NCI-H460 (cell line): ENCODE results near the gene PHACTR3. TPM values are rescaled to one million over a fixed set of nuclear protein-coding genes. Genes with fewer than 3 reads are reported as not detected.

Experiments used
- DNase-seq: peaks from one replicate; pipeline ENCODE4 v3.0.0-alpha.2; 2016; ENCODE audit warnings: low read depth; ENCODE audit errors: extremely low read depth
- total RNA-seq: library from RNA; depleted of rRNA; stranded (reverse); fragments of >200 nt; shearing (Covaris generic); gene quantifications from 2 replicates; pipeline ENCODE4 v1.2.3, GENCODE V29; 2014

Gene PHACTR3
- total RNA-seq, 1 experiment from 2014 or later = not detected

DNA sequence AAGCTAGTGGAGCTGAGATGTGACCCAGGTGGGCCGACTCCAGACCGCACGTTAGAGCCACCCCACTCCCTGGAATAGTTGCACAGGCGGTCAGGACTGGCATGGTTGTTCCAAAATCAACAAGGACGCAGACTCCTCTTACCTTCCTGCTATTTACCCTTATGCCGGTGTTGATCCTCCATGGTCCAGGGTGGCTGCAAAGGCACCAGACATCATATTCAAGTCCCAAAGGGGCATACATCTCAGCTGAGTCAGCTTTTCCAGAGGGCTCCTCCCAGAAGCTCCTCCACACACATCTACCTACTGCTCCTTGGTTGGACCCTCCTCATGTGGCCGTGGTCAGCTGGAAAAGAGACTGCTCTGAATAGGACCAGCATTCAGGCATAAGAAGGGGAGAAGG lies 216.9 kb downstream of the PHACTR3 start:
- no peak for DNase-seq

- DNase-seq = no peak
Measured at GRCh38 chr20:59821788-59822187, 217.4 kb downstream of the PHACTR3 start.

DNA sequence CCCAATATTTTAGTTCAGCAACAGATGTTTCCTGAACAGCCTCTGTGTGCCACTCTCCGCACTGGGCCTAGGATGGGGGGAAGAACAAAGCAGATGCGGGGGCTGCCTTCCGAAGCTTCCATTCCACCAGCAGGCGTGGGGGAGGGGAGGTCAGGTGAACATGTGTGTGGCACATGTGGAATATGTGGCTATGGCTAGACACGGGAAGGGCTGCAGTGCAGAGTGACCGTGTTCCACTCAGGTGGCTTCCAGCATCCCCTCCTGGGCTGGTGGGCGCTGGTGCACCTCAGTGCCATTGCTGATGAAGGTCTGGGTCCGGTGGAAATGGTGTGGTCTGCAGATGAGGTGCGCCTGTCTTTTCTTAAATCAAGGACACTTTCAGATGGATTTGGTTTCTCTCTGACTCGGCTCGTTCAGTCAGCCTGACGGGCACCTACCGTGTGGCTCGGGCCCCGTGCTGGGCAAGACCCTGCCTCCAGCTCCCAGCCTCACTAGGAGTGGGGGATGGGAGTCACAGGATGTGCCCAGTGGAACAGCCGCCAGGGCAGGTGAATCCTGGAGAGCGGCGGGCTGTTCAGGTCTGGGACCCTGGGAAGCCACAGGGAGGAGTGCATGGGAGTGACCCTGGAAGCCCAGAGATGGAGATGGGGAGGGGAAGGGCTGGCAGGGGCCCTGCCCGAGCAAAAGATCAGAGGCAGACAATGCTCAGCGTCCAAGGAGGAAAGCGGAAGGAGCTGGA lies 218.1 kb downstream of the PHACTR3 start:
- DNase-seq = no peak

DNA sequence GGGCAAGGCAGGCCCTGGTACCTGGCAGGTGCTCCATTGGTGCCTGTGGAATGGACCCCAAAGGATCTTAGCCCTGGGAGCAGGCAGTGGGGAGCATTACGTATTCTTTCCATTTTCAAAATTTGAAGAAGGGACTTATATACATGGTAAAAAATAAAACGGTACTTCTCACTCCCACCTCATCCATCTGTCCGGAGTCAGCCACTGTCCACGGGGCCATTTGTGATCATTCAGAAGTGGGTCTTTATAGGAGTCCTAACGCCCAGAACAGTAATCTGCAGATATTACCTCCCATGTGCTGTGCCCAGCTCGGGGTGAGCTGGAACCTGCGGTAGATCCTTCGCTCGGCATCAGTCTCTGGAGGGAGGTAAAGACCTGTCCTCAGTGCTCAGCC lies 218.7 kb downstream of the PHACTR3 start:
- DNase-seq = no peak

GRCh38 chr20:59823491-59824259 lies 219.3 kb downstream of the PHACTR3 start:
- DNase-seq = no peak

- DNase-seq = no peak
Measured at GRCh38 chr20:59824711-59825562, 220.6 kb downstream of the PHACTR3 start.

- DNase-seq = no peak
Measured at GRCh38 chr20:59825563-59825920, 221.2 kb downstream of the PHACTR3 start.

- DNase-seq = no peak
Measured at GRCh38 chr20:59825944-59826759, 221.8 kb downstream of the PHACTR3 start.

DNA sequence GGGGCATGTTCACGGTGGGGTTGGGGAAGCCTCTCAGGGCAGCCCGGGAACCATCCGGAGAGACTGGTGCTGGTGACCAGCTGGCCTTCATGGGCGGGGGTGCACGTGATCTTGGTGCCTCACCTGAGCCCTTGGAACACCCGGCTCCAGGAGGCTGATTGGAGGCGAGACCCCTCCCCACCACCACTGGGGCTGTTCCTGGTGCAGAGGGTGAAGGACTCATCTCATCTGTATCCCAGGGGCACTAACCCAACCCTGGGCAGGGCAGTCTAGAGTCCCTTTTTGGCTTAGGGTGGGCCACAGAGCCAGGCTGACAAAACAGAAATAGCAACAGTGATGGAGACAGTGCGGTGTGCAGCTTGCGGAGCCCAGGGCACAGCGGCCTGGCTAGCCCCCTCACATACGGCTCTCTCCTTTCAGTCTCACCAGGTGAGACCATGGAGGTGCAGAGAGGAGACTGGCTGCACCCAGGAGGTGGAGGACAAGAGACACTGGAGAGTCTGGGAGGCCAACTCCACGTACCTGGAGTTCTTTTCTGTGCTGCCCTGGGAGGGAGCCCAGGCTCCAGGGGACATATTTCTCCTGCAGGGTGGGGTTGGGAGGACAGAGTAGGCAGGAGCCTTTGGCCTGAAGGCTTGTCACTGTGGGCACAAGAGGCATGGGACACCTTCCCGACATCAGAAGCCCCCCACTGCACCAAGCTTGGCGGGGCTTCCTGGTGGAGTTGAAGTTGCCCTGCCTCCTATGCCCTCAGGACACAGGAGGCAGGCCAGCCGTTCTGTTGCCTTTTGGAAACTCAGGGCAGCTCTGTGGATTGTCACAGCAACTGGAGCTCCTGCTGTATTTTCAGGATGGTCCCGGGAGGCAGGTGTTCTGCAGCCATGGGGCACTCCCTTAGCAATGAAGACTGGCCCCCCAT lies 223.1 kb downstream of the PHACTR3 start:
- no peak for DNase-seq

DNA sequence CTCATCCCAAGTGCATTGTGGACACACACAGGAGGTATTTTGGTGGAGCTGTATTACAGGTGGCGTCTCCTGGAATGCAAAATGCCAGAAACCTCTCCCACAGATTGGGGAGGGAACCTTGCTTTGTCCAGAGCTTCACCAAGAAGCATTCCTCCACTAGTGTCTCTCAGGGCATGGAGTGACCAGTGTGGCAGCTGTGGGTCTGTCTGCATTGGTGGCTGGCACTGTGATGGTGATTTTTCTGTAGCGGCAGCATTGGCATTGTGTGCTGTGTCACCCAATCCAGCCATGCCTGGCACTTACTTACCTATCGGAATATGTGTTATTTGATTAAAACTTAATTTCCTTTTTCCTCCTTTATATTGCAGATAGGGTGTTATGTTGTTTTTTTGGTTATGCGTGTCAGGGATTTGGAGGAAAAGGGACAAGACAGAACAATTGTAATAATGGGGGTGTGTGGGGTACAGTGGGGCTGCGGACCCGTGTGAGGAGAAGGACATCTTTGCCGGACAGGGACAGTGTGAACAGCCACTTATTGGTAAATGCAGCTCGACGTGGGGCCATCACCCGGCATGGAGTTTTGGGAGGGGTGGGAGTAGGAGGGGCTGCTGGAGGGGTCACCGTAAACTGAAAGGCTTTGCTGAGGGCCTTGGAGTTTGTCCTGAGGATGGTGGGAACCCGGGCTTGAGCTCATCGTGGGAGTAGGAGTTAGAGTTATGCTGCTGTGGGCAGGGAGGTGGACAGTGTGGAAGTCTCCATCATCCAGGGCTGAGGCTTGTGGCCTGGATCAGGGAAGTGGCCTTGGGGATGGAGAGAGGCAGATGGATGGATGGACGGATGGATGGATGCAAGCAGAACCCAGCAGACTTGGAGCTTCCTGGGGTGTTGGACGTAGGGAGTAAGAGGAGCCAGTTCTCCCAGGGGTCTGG lies 224.0 kb downstream of the PHACTR3 start:
- DNase-seq = no peak

DNA sequence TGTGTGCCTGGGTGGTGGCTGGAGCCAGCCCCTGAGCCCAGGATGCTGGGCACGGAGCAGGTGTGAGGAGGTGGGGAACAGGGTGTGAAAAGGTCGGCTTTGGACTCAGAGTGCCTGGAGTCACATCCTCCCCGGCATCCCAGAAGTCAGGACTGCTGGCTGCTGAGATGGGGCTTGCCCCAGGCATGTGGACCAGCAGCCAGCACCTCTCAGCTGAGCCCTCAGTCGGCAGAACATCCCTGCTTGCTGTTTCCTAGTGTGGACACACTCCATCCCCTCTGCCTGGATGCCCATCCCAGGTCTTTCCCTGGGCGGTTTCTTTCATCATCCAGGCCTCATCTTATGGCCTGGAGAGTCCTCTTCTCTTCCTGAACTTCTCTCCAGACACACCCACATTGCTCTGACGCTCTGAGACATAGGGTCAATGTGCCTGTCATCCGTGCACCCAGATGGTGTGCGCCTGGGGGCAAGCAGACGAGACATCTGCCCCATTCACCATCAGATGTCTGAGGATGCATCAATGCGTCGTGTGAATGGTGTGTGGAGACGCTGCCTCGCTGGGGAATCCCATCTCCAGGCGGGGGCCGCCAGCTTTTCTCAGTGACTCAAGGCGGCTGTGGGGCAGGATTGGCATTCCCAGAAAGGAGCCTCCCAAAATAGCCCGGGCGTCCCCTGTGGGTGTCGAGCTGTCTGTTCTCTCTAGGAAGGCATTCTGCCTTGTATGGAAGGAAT lies 224.9 kb downstream of the PHACTR3 start:
- no peak for DNase-seq

- no peak for DNase-seq
Measured at GRCh38 chr20:59829786-59830664, 225.7 kb downstream of the PHACTR3 start.

- no peak for DNase-seq
Measured at GRCh38 chr20:59830665-59831023, 226.3 kb downstream of the PHACTR3 start.

GRCh38 chr20:59831024-59831915 lies 226.9 kb downstream of the PHACTR3 start:
- DNase-seq = no peak

DNA sequence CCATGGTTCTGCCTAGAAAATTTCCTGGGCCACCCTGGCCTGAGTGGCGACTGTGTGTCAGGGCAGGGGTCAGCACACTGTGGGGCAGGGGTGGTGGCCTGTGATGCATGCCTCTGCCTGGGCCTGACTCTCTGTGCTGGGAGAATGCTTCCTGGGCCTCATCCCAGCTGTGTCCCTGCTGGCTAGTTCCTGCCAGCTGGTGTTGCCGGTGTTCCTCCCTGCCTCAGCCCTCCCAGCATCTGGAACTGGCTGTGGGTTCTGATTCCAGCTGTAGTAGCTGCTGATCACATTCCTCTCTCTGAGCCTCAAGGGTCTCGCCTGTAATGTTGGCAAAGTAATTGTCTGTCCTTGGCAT lies 227.6 kb downstream of the PHACTR3 start:
- no peak for DNase-seq
